Activated CD4-positive, alpha-beta memory T cell treated with anti-CD3 and anti-CD28 coated beads for 36 hours (primary cell): ENCODE measurements around the gene CA10. TPM values are rescaled to one million over a fixed set of nuclear protein-coding genes. Genes with fewer than 3 reads are reported as not detected.

ENCODE experiments used
- CTCF ChIA-PET: fragments of 350-600 bp; sonication (Branson Sonifier 250); formaldehyde crosslinking; loops from one replicate; lab custom pipeline; 2021; ENCODE audit warnings: antibody characterized with exemption, inconsistent platforms; lab: Charles Lee
- POLR2A ChIA-PET: fragments of 350-600 bp; sonication (Branson Sonifier 250); formaldehyde crosslinking; loops from one replicate; lab custom pipeline; 2021; ENCODE audit warnings: antibody characterized with exemption; lab: Charles Lee
- DNase-seq: peaks from one replicate; pipeline ENCODE4 v3.0.0-alpha.2; 2020
- H3K27ac Mint-ChIP-seq: one replicate; pipeline ENCODE4 v1.8.0; 2021; ENCODE audit warnings: mixed read lengths
- H3K27me3 Mint-ChIP-seq: one replicate; pipeline ENCODE4 v1.8.0; 2021; ENCODE audit warnings: mixed read lengths
- H3K36me3 Mint-ChIP-seq: one replicate; pipeline ENCODE4 v1.8.0; 2021; ENCODE audit warnings: mixed read lengths
- H3K4me1 Mint-ChIP-seq: one replicate; pipeline ENCODE4 v1.8.0; 2021; ENCODE audit warnings: low read depth, mixed read lengths
- H3K4me3 Mint-ChIP-seq: one replicate; pipeline ENCODE4 v1.8.0; 2021; ENCODE audit warnings: mild to moderate bottlenecking, mixed read lengths
- H3K9me3 Mint-ChIP-seq: one replicate; pipeline ENCODE4 v1.8.0; 2021; ENCODE audit warnings: mixed read lengths
- intact Hi-C: fragments of 100-400 bp; cut with micrococcal nuclease; formaldehyde crosslinking; loops from one replicate; pipeline ENCODE4 v1.15.1; 2023
- total RNA-seq, 2 experiments: library from RNA; stranded (reverse); gene quantifications; one replicate each; pipeline ENCODE4 v1.2.3, GENCODE V29; 2021

Gene CA10
- total RNA-seq, 2 experiments from 2014 or later = not detected

DNA sequence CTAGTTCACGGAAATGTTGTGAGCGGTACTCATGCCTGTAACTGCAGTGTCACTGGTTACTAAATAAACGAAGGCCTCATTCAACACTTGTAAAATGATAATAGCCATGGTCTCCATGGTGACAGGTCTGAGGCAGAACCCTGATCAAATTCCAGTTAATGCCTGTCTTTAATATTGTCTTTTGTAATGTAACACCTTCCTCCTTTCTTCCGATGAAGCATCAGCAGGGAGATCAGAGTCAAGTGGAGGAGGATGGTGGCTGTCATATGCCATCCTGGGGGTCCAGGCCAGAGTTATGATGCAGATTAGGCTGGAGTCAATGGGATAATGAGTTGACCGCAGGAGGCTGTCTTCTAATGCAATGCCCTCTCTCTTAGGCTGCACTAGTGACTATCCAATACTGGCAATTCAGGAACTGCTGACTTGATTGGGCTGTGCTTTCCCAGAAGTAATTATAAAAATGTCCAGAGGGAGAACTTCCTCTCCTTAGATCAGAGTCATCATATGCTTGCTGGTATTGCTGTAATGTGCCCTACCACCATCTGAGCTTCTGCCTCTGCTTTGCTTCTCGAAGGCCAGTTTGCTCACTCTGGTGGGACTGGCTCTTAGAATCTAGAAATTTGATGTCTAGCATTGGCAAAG is 419.1 kb downstream of the CA10 start:
- intact Hi-C loops = no loop called here
- DNase-seq = no peak
- H3K36me3 Mint-ChIP-seq = no peaks in the 10 kb centered on the region
- CTCF ChIA-PET = no interaction called here
- H3K9me3 Mint-ChIP-seq = no peaks in the 10 kb centered on the region
- H3K4me1 Mint-ChIP-seq = no peaks in the 10 kb centered on the region
- H3K27ac Mint-ChIP-seq = no peak overlapping the region
- H3K4me3 Mint-ChIP-seq = no peak overlapping the region
- POLR2A ChIA-PET = no interaction called here
- peaks cover 3% of the 10 kb centered on the region for H3K27me3 Mint-ChIP-seq

DNA sequence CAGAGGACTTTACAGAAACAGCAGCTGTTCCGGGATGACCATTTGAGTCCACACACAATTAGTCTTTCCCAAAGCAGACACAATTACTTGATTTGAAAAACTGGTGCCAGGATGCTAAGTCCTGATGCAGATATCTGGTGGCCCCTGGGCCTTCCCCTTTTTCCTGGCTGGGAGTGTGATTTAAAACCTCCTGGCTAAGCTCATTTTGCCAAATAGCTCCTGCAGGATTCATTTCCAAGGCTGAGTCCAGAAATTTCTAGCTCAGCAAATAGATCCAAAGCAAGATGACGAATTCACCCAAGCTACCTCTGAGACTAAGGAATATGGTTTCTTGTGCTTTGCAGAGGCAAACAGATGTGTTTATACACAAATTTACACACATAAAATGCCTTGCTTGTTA is 422.2 kb downstream of the CA10 start:
- H3K36me3 Mint-ChIP-seq = no peaks in the 10 kb centered on the region
- no peaks in the 10 kb centered on the region for H3K9me3 Mint-ChIP-seq
- no peak overlapping the region for H3K4me3 Mint-ChIP-seq
- no peaks in the 10 kb centered on the region for H3K4me1 Mint-ChIP-seq
- no peak for DNase-seq
- ChIA-PET POLR2A (no interaction called here), CTCF (no interaction called here)
- intact Hi-C loops = no loop called here
- no peak overlapping the region for H3K27ac Mint-ChIP-seq
- H3K27me3 Mint-ChIP-seq = peaks cover 8% of the 10 kb centered on the region

DNA sequence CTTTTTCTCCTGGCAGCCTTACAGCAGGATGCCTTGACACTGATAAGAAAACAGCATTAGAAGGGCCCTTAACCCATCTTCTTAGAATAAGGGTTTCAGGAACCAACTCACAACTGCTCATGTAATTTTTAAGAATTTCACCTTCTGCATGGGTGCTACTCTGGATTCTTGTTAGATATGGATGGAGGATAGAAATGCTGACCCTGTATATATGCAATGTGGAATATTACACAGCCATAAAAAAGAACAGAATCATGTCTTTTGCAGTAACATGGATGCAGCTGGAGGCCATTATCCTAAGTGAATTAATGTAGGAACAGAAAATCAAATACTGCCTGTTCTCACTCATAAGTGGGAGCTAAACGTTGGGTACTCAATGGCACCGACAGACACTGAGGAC is 423.5 kb downstream of the CA10 start:
- no peak for DNase-seq
- ChIA-PET CTCF (no interaction called here), POLR2A (no interaction called here)
- Mint-ChIP-seq H3K36me3 (no peaks in the 10 kb centered on the region), H3K4me3 (no peak overlapping the region), H3K9me3 (no peaks in the 10 kb centered on the region), H3K4me1 (no peaks in the 10 kb centered on the region), H3K27me3 (peaks cover 9% of the 10 kb centered on the region), H3K27ac (no peak overlapping the region)
- intact Hi-C loops = no loop called here

DNA sequence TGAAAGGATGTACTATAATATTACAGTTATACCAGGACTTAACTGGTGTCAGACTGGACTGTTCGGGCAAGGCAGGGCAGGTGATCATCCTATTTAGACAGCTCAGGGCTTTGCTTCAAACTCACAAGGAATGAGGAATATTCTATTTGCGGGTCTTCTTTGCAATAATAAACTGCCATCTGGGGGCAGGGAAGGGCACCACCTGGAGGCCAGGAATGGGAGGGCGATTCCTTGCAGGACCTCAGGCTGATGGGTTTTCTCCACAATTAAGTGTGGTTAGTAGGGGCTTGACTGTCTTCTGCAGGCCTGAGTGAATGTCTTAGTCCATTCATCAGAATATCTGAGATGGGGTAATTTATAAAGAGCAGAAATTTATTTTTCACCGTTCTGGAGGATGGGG is 424.1 kb downstream of the CA10 start:
- Mint-ChIP-seq H3K36me3 (no peaks in the 10 kb centered on the region), H3K4me3 (no peak overlapping the region), H3K9me3 (no peaks in the 10 kb centered on the region), H3K27me3 (peaks cover 9% of the 10 kb centered on the region), H3K27ac (no peak overlapping the region), H3K4me1 (no peaks in the 10 kb centered on the region)
- peak; percentile 18 for DNase-seq
- ChIA-PET CTCF (interaction anchor here (0.9 to 1.8 kb wide), 2 partner anchors 30 to 43 kb away, joined by 4 to 8 read pairs; no protein-coding TSS in a partner anchor), POLR2A (no interaction called here)
- intact Hi-C loops = no loop called here

DNA sequence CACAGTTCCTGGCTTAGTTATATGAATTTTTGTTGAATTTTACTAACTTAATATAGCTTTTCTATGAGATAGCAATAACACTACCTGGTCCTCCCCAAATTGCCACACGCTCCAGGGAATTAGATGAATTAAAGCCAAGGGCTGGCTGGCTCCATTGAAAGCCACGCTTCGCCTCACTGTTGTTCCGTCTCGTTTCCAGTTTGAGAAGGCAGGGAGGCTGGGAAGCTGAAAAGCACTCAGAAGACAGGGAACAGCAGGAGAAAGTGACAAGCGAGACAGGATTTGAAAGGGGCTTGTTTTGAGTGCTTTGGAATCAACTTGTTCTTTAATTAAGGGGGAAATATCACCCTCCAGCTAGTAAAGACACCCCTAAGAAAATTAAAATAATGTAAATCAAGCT is 425.3 kb downstream of the CA10 start:
- no peaks in the 10 kb centered on the region for H3K4me1 Mint-ChIP-seq
- H3K9me3 Mint-ChIP-seq = no peaks in the 10 kb centered on the region
- POLR2A ChIA-PET = no interaction called here
- H3K27me3 Mint-ChIP-seq = peaks cover 14% of the 10 kb centered on the region
- intact Hi-C loops = no loop called here
- CTCF ChIA-PET = interaction anchor here (0.6 to 1.8 kb wide), 3 partner anchors 31 to 429 kb away, joined by 3 to 8 read pairs (median 5); no protein-coding TSS in a partner anchor
- no peak for DNase-seq
- H3K27ac Mint-ChIP-seq = no peak overlapping the region
- H3K36me3 Mint-ChIP-seq = no peaks in the 10 kb centered on the region
- H3K4me3 Mint-ChIP-seq = no peak overlapping the region

DNA sequence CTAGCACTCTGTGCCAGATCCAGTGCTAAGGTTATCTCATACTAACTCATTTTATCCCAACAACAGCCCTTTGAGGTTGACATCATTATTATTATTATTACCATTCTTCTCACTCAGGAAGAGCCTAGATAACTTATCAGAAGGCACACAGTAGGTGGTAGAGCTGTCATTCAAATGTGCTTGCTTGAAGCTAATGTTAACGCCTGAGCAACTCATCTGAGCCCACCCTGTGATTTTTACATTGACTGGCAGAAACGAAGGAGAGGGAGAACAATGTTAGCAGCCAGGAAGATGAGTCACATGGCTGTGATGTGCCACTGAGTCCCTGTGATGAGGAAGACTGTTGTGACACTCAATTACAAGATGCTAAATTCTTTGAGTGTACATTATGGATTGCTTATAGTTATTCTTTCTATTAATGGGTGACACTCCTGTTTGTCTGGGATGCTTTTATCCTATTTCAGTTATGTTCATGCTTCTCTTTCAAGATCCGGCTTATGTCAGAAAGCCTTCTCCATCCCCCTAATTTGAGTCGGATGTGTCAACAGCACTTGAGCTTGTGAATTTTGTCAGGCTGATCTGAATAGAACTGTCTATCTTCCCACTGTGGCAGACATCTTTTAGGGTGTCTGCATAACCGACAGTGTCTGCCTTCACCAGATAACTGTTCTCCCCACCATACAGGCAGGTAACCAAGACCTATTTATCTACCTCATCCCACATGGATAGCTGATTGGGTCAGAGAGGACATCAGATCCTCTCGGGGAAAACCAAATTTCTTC is 426.4 kb downstream of the CA10 start:
- ChIA-PET POLR2A (no interaction called here), CTCF (no interaction called here)
- peaks cover 14% of the 10 kb centered on the region for H3K27me3 Mint-ChIP-seq
- no peaks in the 10 kb centered on the region for H3K36me3 Mint-ChIP-seq
- DNase-seq = no peak
- no peak overlapping the region for H3K4me3 Mint-ChIP-seq
- H3K9me3 Mint-ChIP-seq = no peaks in the 10 kb centered on the region
- intact Hi-C loops = no loop called here
- peaks cover under 1% of the 10 kb centered on the region for H3K4me1 Mint-ChIP-seq
- no peak overlapping the region for H3K27ac Mint-ChIP-seq

DNA sequence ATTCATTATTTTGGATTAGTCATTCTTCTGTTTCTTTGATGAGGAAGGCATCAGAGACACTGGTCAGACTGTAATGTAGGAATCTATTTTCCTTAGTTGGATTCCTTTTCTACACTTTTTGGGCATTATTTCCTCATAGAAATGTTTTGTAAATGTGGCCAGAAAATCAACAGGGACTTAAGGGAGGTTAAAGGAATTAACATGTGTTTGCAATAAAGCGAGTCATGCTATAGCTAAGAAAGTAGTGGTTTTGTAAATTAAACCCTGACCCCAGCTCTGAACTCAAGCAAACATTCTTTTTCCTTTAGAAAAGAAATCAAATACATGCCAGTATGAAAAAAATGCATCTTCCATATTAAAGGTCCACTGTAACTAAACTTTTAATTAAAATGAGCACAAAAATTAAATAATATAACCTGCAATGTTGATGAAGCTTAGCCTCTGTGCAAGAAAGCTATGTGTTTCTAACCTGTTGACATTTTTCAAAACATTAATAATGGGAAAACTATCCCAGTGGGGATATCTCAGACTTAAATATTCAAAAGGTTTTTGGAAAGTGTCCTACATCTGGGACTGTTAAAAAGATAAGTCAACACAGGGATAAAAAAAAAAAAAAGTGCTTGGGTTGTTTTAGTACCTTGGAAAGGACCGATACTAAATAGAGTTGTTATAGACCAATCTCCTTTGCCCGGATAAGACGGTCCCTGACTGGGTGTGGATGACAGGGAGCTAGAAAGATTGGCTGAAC is 428.0 kb downstream of the CA10 start:
- Mint-ChIP-seq H3K36me3 (no peaks in the 10 kb centered on the region), H3K27me3 (peaks cover 14% of the 10 kb centered on the region)
- CTCF ChIA-PET = interaction anchor here (0.6 kb wide), 1 partner anchor 346 kb away, joined by 3 read pairs; no protein-coding TSS in a partner anchor

DNA sequence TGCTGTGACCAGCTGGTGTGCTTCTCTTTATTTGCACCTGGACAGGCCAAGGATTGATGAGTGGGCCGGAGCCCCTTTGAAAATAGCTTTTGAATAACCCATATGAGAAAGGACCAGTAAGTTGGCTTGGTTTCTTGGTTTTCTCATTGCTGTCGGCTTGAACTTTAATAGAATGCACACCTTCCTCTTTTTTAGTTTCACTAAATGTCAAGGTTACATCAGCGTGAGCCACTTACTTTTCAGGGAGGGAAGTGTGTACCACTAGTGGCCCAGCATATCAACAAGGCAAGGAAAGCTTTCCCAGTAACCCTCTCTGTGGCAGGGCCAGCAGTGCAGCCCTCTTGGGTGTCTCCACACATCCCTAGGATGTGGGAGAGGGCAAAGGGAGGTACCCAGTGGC is 433.3 kb downstream of the CA10 start:
- H3K36me3 Mint-ChIP-seq = no peaks in the 10 kb centered on the region

More for the DNA sequence above, 428.0 kb downstream of the CA10 start:
- intact Hi-C loops = no loop called here
- Mint-ChIP-seq H3K4me1 (peaks cover 3% of the 10 kb centered on the region), H3K27ac (no peak overlapping the region), H3K4me3 (no peak overlapping the region), H3K9me3 (no peaks in the 10 kb centered on the region)
- POLR2A ChIA-PET = no interaction called here
- DNase-seq = no peak

DNA sequence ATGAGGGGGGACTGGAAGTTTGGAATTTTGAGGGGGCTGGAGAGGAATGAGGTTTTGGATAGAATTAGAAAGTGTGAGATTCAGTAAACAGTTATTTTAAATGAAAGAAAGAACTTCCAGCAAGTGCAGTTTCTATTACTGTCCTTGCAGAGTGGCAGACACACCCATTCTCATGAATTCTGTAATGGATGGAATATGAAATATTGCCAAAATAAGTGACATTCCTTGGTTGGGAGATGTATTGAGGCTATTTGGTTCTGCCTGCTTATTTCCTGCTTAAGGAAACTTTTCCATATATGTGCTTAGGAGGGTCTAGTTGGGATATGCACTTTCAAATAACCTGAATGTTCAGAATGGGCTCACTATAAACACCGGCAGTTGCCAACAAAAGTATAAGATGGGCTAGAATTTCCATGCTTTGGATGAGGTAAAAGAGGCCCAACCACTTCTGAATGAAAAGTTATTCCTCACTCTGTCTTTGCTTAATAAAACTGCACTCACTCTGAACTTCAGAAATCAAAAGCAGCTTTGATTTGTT is 434.4 kb downstream of the CA10 start:
- ChIA-PET POLR2A (no interaction called here), CTCF (no interaction called here)
- Mint-ChIP-seq H3K9me3 (no peaks in the 10 kb centered on the region), H3K27me3 (peaks cover 4% of the 10 kb centered on the region), H3K36me3 (no peaks in the 10 kb centered on the region), H3K4me1 (peaks cover 3% of the 10 kb centered on the region), H3K4me3 (no peak overlapping the region), H3K27ac (no peak overlapping the region)
- no peak for DNase-seq
- intact Hi-C loops = no loop called here

More for the DNA sequence above, 433.3 kb downstream of the CA10 start:
- H3K27me3 Mint-ChIP-seq = peaks cover 5% of the 10 kb centered on the region
- no peaks in the 10 kb centered on the region for H3K9me3 Mint-ChIP-seq
- H3K27ac Mint-ChIP-seq = no peak overlapping the region
- DNase-seq = no peak
- H3K4me3 Mint-ChIP-seq = no peak overlapping the region
- CTCF ChIA-PET = no interaction called here
- POLR2A ChIA-PET = no interaction called here
- peaks cover 3% of the 10 kb centered on the region for H3K4me1 Mint-ChIP-seq
- intact Hi-C loops = no loop called here

DNA sequence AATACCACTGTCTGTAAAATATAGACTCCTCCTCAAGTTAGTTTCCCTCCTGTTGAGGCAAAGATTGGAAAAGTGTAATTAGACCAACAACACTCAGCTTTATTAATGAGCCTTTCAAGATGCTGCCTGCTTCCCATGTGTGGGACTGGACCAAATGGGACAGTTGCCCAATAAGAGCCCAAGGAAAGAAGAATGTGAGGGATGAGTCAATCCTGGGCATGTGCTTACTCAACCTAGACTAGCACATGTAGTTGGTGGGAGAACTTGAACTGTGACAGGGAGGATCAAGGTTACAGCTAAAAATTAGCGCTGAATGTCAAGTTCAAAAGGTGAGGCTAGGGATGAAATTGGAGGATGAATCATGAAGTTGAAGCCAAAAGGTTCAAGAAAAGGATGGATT is 435.5 kb downstream of the CA10 start:
- Mint-ChIP-seq H3K27me3 (no peaks in the 10 kb centered on the region), H3K4me3 (no peak overlapping the region), H3K9me3 (no peaks in the 10 kb centered on the region), H3K27ac (no peak overlapping the region), H3K4me1 (peaks cover 3% of the 10 kb centered on the region), H3K36me3 (no peaks in the 10 kb centered on the region)
- intact Hi-C loops = no loop called here
- no peak for DNase-seq
- CTCF ChIA-PET = no interaction called here
- POLR2A ChIA-PET = no interaction called here

DNA sequence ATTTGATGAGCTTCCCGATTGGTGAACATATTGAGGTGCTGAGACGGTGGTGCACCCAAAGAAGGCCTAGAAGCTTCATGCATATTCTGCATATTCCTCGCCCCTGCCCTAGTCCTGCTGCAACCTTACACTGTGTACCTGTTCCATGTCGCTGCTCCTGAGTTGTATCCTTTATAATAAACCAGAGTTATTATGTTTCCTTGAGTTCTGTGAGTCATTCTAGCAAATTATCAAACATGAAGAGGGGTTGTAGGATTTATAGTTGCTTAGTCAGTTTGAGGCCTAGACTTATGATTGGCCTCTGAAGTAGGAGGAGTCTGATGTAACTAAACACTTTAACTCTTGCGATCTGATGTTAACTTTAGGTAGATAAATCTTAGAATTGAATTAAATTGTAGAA is 436.8 kb downstream of the CA10 start:
- H3K9me3 Mint-ChIP-seq = no peaks in the 10 kb centered on the region
- no peak overlapping the region for H3K4me3 Mint-ChIP-seq
- H3K27ac Mint-ChIP-seq = no peak overlapping the region
- H3K36me3 Mint-ChIP-seq = no peaks in the 10 kb centered on the region
- intact Hi-C loops = no loop called here
- no peak for DNase-seq
- CTCF ChIA-PET = interaction anchor here (0.6 kb wide), 1 partner anchor 394 kb away, joined by 3 read pairs; no protein-coding TSS in a partner anchor
- POLR2A ChIA-PET = no interaction called here
- H3K27me3 Mint-ChIP-seq = no peaks in the 10 kb centered on the region
- H3K4me1 Mint-ChIP-seq = no peaks in the 10 kb centered on the region

DNA sequence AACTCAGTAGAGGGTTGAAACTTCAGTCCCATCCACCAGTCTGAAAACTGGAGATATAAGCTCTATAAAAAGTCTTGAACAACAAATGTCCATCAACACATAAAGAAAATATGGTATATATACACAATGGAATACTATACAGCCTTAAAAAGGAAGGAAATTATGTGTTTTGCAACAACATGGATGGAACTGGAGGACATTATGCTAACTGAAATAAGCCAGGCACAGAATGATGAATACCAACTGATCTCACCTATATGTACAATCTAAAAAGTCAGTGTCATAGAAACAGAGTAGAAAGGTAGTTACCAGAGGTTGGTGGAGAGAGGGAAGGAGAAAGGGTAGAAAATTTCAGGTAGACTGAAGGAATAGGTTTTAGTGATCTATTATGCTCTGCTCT is 438.1 kb downstream of the CA10 start:
- Mint-ChIP-seq H3K27me3 (no peaks in the 10 kb centered on the region), H3K4me3 (no peak overlapping the region), H3K4me1 (no peaks in the 10 kb centered on the region), H3K36me3 (no peaks in the 10 kb centered on the region), H3K27ac (no peak overlapping the region), H3K9me3 (no peaks in the 10 kb centered on the region)
- DNase-seq = no peak
- intact Hi-C loops = no loop called here
- CTCF ChIA-PET = no interaction called here
- POLR2A ChIA-PET = no interaction called here
